OCI-M1 (cell line): ENCODE measurements around the gene SIRPA.
"Not testable (repeated sequence)": the region's sequence is repeated elsewhere in the genome, so short reads cannot be mapped to it uniquely, and the experiment has no call there.

ENCODE experiments used
- DNase-seq: peaks from one replicate; lab custom pipeline; 2025; lab: John Stamatoyannopoulos, UW

SIRPA gene

GRCh38 chr20:1907586-1907985, 12.4 kb downstream of the SIRPA start:
- DNase-seq, result no peak

GRCh38 chr20:1908191-1908590, 13.0 kb downstream of the SIRPA start:
- DNase-seq, result no peak

- no peak for DNase-seq
Measured at GRCh38 chr20:1909097-1909496, 13.9 kb downstream of the SIRPA start.

- DNase-seq, result no peak
Measured at GRCh38 chr20:1911536-1911935, 16.3 kb downstream of the SIRPA start.

GRCh38 chr20:1912053-1912452, 16.8 kb downstream of the SIRPA start:
- DNase-seq, result peak; percentile 93

GRCh38 chr20:1912646-1913045, 17.4 kb downstream of the SIRPA start:
- no peak for DNase-seq

- DNase-seq, result not testable (repeated sequence)
Measured at GRCh38 chr20:1915233-1915632, 20.0 kb downstream of the SIRPA start.

- DNase-seq, result no peak
Measured at GRCh38 chr20:1915725-1916124, 20.5 kb downstream of the SIRPA start.

GRCh38 chr20:1917786-1918185, 22.6 kb downstream of the SIRPA start:
- no peak for DNase-seq

- no peak for DNase-seq
Measured at GRCh38 chr20:1918491-1919165, 23.4 kb downstream of the SIRPA start.

GRCh38 chr20:1920252-1920651, 25.0 kb downstream of the SIRPA start:
- DNase-seq, result no peak

- DNase-seq, result no peak
Measured at GRCh38 chr20:1920826-1921225, 25.6 kb downstream of the SIRPA start.

- DNase-seq, result not testable (repeated sequence)
Measured at GRCh38 chr20:1921985-1922384, 26.8 kb downstream of the SIRPA start.

- no peak for DNase-seq
Measured at GRCh38 chr20:1922786-1923185, 27.6 kb downstream of the SIRPA start.

GRCh38 chr20:1924910-1925861, 30.0 kb downstream of the SIRPA start:
- DNase-seq, result peak; percentile 68

GRCh38 chr20:1926237-1926636, 31.0 kb downstream of the SIRPA start:
- DNase-seq, result no peak

GRCh38 chr20:1927217-1927616, 32.0 kb downstream of the SIRPA start:
- DNase-seq, result no peak

GRCh38 chr20:1928154-1928553, 32.9 kb downstream of the SIRPA start:
- no peak for DNase-seq

GRCh38 chr20:1928782-1929181, 33.6 kb downstream of the SIRPA start:
- DNase-seq, result no peak

- DNase-seq, result no peak
Measured at GRCh38 chr20:1929460-1929859, 34.3 kb downstream of the SIRPA start.

- no peak for DNase-seq
Measured at GRCh38 chr20:1930165-1930564, 35.0 kb downstream of the SIRPA start.

GRCh38 chr20:1931830-1932229, 36.6 kb downstream of the SIRPA start:
- DNase-seq, result no peak

GRCh38 chr20:1932971-1933370, 37.8 kb downstream of the SIRPA start:
- DNase-seq, result no peak
